PFSK-1 (cell line): ENCODE results near the gene AAK1.

Experiments
- FOXP2 ChIP-seq: optimal IDR thresholded peaks from 2 replicates; pipeline ENCODE3; 2011; ENCODE audit warnings: borderline replicate concordance, control low read depth, inconsistent platforms; ENCODE audit not compliant: insufficient read depth; ENCODE audit errors: extremely low read length, extremely low read depth
- TF ChIP-seq, protein P1 (sequence below), 2 experiments: IDR thresholded peaks; 2 replicates each; pipeline versions ENCODE4 v1.6.1 to v1.8.0; 2011 to 2012; ENCODE audit warnings: low read depth in 2 of 2, low read length in 2 of 2, control low read depth in 1 of 2, inconsistent platforms in 1 of 2, mild to moderate bottlenecking in 1 of 2, moderate library complexity in 1 of 2; ENCODE audit not compliant: insufficient read depth in 1 of 2

DNA sequence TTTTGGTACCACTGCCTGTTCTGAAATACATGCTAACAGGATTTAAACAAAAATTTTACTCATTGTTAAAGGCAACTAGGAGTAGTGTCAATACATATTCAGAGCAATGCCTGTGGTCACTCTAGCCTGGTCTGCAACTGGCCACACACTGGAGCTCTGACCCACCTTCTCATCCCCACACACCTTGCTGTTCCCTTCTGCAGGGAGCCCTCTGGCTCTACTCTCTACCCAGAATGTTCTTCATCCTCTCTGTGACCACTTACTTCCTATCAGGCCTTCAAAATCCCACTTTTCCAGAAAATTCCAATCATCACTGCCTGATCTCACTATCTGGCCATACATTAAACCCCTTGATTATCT lies 104.0 kb downstream of the AAK1 start:
- TF ChIP-seq, protein P1, sequence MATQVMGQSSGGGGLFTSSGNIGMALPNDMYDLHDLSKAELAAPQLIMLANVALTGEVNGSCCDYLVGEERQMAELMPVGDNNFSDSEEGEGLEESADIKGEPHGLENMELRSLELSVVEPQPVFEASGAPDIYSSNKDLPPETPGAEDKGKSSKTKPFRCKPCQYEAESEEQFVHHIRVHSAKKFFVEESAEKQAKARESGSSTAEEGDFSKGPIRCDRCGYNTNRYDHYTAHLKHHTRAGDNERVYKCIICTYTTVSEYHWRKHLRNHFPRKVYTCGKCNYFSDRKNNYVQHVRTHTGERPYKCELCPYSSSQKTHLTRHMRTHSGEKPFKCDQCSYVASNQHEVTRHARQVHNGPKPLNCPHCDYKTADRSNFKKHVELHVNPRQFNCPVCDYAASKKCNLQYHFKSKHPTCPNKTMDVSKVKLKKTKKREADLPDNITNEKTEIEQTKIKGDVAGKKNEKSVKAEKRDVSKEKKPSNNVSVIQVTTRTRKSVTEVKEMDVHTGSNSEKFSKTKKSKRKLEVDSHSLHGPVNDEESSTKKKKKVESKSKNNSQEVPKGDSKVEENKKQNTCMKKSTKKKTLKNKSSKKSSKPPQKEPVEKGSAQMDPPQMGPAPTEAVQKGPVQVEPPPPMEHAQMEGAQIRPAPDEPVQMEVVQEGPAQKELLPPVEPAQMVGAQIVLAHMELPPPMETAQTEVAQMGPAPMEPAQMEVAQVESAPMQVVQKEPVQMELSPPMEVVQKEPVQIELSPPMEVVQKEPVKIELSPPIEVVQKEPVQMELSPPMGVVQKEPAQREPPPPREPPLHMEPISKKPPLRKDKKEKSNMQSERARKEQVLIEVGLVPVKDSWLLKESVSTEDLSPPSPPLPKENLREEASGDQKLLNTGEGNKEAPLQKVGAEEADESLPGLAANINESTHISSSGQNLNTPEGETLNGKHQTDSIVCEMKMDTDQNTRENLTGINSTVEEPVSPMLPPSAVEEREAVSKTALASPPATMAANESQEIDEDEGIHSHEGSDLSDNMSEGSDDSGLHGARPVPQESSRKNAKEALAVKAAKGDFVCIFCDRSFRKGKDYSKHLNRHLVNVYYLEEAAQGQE (IDR thresholded peaks at IDR 0.05; ENCODE audit: insufficient read depth in 1 of 2, low read depth in 2 of 2, low read length in 2 of 2): no peak
- no peak for TF ChIP-seq FOXP2
